H4 (cell line): ENCODE measurements around the gene BCAS4. TPM values are rescaled to one million over a fixed set of nuclear protein-coding genes. Genes with fewer than 3 reads are reported as not detected.
"Not testable (repeated sequence)": the region's sequence is repeated elsewhere in the genome, so short reads cannot be mapped to it uniquely, and the experiment has no call there.

Experiments used
- DNase-seq: peaks from one replicate; pipeline ENCODE4 v3.0.0-alpha.2; 2015; ENCODE audit warnings: low spot score
- total RNA-seq: library from RNA; depleted of rRNA; stranded (reverse); fragments of >200 nt; shearing (Covaris generic); gene quantifications from 2 replicates; pipeline ENCODE4 v1.2.3, GENCODE V29; 2014; rRNA removed

Gene BCAS4
- 7.5 and 11.1 TPM in 2 replicates for total RNA-seq

- peak; percentile 48 for DNase-seq
Observed at GRCh38 chr20:50794846-50795634, at the start of gene BCAS4. BCAS4 (plus strand) TSS chr20:50795061; CDS start chr20:50795084, 23 bp downstream.

- no peak for DNase-seq
Observed at GRCh38 chr20:50745634-50746137, 49.2 kb upstream of the BCAS4 start.

- DNase-seq, result no peak
Observed at GRCh38 chr20:50746138-50746940, 48.5 kb upstream of the BCAS4 start.

- no peak for DNase-seq
Observed at GRCh38 chr20:50747275-50747674, 47.6 kb upstream of the BCAS4 start.

- DNase-seq, result no peak
Observed at GRCh38 chr20:50750145-50750671, 44.7 kb upstream of the BCAS4 start.

GRCh38 chr20:50753152-50753551 lies 41.7 kb upstream of the BCAS4 start:
- no peak for DNase-seq

GRCh38 chr20:50754420-50754819 lies 40.4 kb upstream of the BCAS4 start:
- DNase-seq, result no peak

- no peak for DNase-seq
Observed at GRCh38 chr20:50756447-50756846, 38.4 kb upstream of the BCAS4 start.

- DNase-seq, result no peak
Observed at GRCh38 chr20:50758469-50758868, 36.4 kb upstream of the BCAS4 start.

- no peak for DNase-seq
Observed at GRCh38 chr20:50758992-50759391, 35.9 kb upstream of the BCAS4 start.

GRCh38 chr20:50759678-50760077 lies 35.2 kb upstream of the BCAS4 start:
- no peak for DNase-seq

- no peak for DNase-seq
Observed at GRCh38 chr20:50762045-50762422, 32.8 kb upstream of the BCAS4 start.

GRCh38 chr20:50762435-50763220 lies 32.2 kb upstream of the BCAS4 start:
- peak; percentile 71 for DNase-seq

GRCh38 chr20:50763550-50764458 lies 31.1 kb upstream of the BCAS4 start:
- DNase-seq, result not testable (repeated sequence)

- DNase-seq, result not testable (repeated sequence)
Observed at GRCh38 chr20:50765251-50765650, 29.6 kb upstream of the BCAS4 start.

- DNase-seq, result no peak
Observed at GRCh38 chr20:50765674-50766073, 29.2 kb upstream of the BCAS4 start.

- not testable (repeated sequence) for DNase-seq
Observed at GRCh38 chr20:50766955-50767809, 27.7 kb upstream of the BCAS4 start.

- not testable (repeated sequence) for DNase-seq
Observed at GRCh38 chr20:50768991-50769390, 25.9 kb upstream of the BCAS4 start.

GRCh38 chr20:50769551-50770085 lies 25.2 kb upstream of the BCAS4 start:
- not testable (repeated sequence) for DNase-seq
